Measurements from ENCODE around the gene TAS2R50. TPM values are rescaled to one million over a fixed set of nuclear protein-coding genes. Genes with fewer than 3 reads are reported as not detected.

TAS2R50 gene
- total RNA-seq, 1 donor from 2014 or later, result 1.3 TPM

- H3K36me3 Mint-ChIP-seq (ENCODE audit: low read depth), result peaks cover 23% of the 10 kb centered on the region
- H3K4me3 Mint-ChIP-seq, result no peak overlapping the region
- H3K27ac Mint-ChIP-seq (ENCODE audit: unreplicated experiment), result no peak overlapping the region
- peaks cover 9% of the 10 kb centered on the region for H3K9me3 Mint-ChIP-seq
- no peak for DNase-seq (ENCODE audit: low read depth, low spot score)
- no peaks in the 10 kb centered on the region for H3K4me1 Mint-ChIP-seq
- no peak for TF ChIP-seq CTCF (conservative IDR thresholded peaks at IDR 0.05)
- no peaks in the 10 kb centered on the region for H3K27me3 Mint-ChIP-seq (ENCODE audit: low read depth)
Observed at GRCh38 chr12:10994307-10994706, 7.6 kb upstream of the TAS2R50 start.

GRCh38 chr12:10989107-10989506 lies 2.4 kb upstream of the TAS2R50 start:
- Mint-ChIP-seq H3K4me1 (no peaks in the 10 kb centered on the region), H3K27ac (ENCODE audit: unreplicated experiment) (no peak overlapping the region), H3K36me3 (ENCODE audit: low read depth) (peaks cover 17% of the 10 kb centered on the region), H3K27me3 (ENCODE audit: low read depth) (no peaks in the 10 kb centered on the region), H3K4me3 (no peak overlapping the region), H3K9me3 (peaks cover 9% of the 10 kb centered on the region)
- no peak for DNase-seq (ENCODE audit: low read depth, low spot score)
- TF ChIP-seq CTCF (conservative IDR thresholded peaks at IDR 0.05), result no peak

GRCh38 chr12:10982244-10982643 lies 4.5 kb downstream of the TAS2R50 start:
- Mint-ChIP-seq H3K36me3 (ENCODE audit: low read depth) (peaks cover 13% of the 10 kb centered on the region), H3K4me3 (no peak overlapping the region), H3K27ac (ENCODE audit: unreplicated experiment) (no peak overlapping the region), H3K4me1 (no peaks in the 10 kb centered on the region), H3K27me3 (ENCODE audit: low read depth) (no peaks in the 10 kb centered on the region), H3K9me3 (peaks cover 2% of the 10 kb centered on the region)
- no peak for TF ChIP-seq CTCF (conservative IDR thresholded peaks at IDR 0.05)
- DNase-seq (ENCODE audit: low read depth, low spot score), result no peak

- no peaks in the 10 kb centered on the region for H3K27me3 Mint-ChIP-seq (ENCODE audit: low read depth)
- TF ChIP-seq CTCF (conservative IDR thresholded peaks at IDR 0.05), result no peak
- no peak overlapping the region for H3K27ac Mint-ChIP-seq (ENCODE audit: unreplicated experiment)
- peaks cover 16% of the 10 kb centered on the region for H3K9me3 Mint-ChIP-seq
- no peak overlapping the region for H3K4me3 Mint-ChIP-seq
- H3K36me3 Mint-ChIP-seq (ENCODE audit: low read depth), result peaks cover 20% of the 10 kb centered on the region
- peaks cover 15% of the 10 kb centered on the region for H3K4me1 Mint-ChIP-seq
- DNase-seq (ENCODE audit: low read depth, low spot score), result no peak
Observed at GRCh38 chr12:10974965-10975364, 11.7 kb downstream of the TAS2R50 start.

- Mint-ChIP-seq H3K27me3 (ENCODE audit: low read depth) (no peaks in the 10 kb centered on the region), H3K4me3 (no peak overlapping the region), H3K27ac (ENCODE audit: unreplicated experiment) (no peak overlapping the region), H3K9me3 (no peaks in the 10 kb centered on the region), H3K36me3 (ENCODE audit: low read depth) (peaks cover 20% of the 10 kb centered on the region), H3K4me1 (no peaks in the 10 kb centered on the region)
- no peak for DNase-seq (ENCODE audit: low read depth, low spot score)
- TF ChIP-seq CTCF (conservative IDR thresholded peaks at IDR 0.05), result no peak
Observed at GRCh38 chr12:10968765-10969456, 17.8 kb downstream of the TAS2R50 start.
